ENCODE measurements around the gene PPM1J. TPM values are rescaled to one million over a fixed set of nuclear protein-coding genes. Genes with fewer than 3 reads are reported as not detected.

The PPM1J gene
- total RNA-seq, 1 donor from 2014 or later: 1.8 TPM

DNA sequence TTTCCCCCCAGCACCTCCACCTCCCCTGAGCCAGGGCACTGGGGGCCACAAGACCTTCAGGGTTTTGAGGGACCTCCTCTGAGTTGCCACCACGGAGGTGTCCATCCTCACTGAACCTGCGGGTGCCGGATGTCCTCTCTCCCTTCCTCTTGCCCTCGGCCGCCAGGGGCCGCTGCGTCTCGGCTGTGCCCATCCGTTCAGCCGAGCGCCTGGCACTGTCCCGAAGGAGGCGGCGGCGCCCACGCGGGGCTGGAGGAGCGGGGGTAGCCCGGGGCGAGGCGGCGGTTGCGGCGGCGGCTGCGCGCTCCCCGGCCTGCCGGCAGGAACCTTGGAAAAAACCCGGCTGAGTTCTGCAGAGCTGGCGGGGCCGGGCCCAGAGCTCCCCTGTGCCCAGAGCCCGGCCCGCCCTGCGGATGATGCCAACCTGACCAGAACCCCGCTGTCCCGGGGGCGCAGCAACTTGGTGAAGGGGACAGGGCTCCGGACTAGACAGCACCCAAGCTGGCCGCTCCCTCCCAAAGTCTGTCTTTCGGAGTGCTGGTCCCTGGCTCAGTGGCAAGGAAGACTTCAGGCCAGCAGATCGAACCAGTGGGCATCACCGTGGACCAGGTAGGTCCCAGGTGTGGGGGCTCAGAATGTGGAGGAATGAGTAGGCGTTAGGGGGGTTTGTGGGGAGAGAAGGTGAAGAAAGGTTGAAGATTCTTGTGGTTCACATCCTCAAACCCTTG lies 3.7 kb upstream of the PPM1J start:
- Histone ChIP-seq H3K9ac (no peak overlapping the region), H2AFZ (replicated peaks) (peak overlapping the region; percentile 44), H3K4me1 (peaks cover 33% of the 10 kb centered on the region), H3K79me2 (ENCODE audit: low read depth) (no peaks in the 10 kb centered on the region), H3K27me3 (peaks cover 63% of the 10 kb centered on the region), H3K36me3 (no peaks in the 10 kb centered on the region), H3K4me2 (peak overlapping the region; percentile 60), H4K20me1 (ENCODE audit: low read depth) (peaks cover 11% of the 10 kb centered on the region), H3K9me3 (ENCODE audit: low read depth) (no peaks in the 10 kb centered on the region), H3K4me3 (no peak overlapping the region), H3F3A (ENCODE audit: low read depth) (peaks cover 26% of the 10 kb centered on the region), H3K27ac (no peak overlapping the region)
- TF ChIP-seq, protein P1, sequence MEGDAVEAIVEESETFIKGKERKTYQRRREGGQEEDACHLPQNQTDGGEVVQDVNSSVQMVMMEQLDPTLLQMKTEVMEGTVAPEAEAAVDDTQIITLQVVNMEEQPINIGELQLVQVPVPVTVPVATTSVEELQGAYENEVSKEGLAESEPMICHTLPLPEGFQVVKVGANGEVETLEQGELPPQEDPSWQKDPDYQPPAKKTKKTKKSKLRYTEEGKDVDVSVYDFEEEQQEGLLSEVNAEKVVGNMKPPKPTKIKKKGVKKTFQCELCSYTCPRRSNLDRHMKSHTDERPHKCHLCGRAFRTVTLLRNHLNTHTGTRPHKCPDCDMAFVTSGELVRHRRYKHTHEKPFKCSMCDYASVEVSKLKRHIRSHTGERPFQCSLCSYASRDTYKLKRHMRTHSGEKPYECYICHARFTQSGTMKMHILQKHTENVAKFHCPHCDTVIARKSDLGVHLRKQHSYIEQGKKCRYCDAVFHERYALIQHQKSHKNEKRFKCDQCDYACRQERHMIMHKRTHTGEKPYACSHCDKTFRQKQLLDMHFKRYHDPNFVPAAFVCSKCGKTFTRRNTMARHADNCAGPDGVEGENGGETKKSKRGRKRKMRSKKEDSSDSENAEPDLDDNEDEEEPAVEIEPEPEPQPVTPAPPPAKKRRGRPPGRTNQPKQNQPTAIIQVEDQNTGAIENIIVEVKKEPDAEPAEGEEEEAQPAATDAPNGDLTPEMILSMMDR (IDR thresholded peaks at IDR 0.05): peak; percentile 77
- TF ChIP-seq EZH2phosphoT487 (IDR thresholded peaks at IDR 0.05) (no peak), EZH2 (IDR thresholded peaks at IDR 0.05) (no peak)
- Mint-ChIP-seq H3K9me3 (no peaks in the 10 kb centered on the region), H3K4me3 (no peak overlapping the region), H3K27ac (peak overlapping the region; percentile 74), H3K36me3 (no peaks in the 10 kb centered on the region), H3K4me1 (peaks cover 30% of the 10 kb centered on the region), H3K27me3 (ENCODE audit: insufficient read depth, low read depth) (peaks cover 33% of the 10 kb centered on the region)
- DNase-seq (ENCODE audit: low spot score): peak; percentile 91

DNA sequence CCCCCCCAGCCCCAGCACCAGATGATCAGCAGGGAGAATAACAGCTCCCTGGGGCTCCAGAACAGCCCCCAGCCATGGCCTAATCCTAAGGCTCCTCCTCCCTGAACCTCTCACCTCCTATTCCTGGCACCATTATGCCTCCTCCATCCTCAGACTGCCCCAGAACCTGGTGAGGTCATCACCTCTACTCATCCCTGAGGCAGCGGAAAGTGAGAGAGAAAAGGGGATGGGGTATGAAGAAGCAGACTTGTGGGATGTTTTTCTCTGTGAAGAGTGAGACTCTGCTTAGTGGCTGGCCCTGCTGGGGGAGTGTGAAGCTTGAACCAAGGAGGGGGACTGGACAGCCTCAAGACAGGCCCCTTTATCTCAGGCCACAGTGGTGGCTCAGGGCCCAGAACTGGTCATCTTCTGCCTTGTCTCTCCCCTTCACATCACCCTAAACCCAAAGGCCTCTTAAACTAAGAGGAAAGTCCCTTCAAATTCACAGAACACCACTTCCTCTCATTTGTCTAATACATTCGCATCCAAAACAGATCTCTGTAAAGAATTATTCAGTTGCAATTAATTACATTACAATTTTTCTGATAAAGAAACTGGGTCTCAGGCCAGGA lies 2.2 kb upstream of the PPM1J start:
- H3K4me2 ChIP-seq: no peak overlapping the region
- DNase-seq (ENCODE audit: low spot score): no peak
- peaks cover 4% of the 10 kb centered on the region for H3K36me3 Mint-ChIP-seq
- H3K9me3 ChIP-seq (ENCODE audit: low read depth): no peaks in the 10 kb centered on the region
- H3K27me3 Mint-ChIP-seq (ENCODE audit: insufficient read depth, low read depth): peaks cover 38% of the 10 kb centered on the region
- H3K27ac Mint-ChIP-seq: no peak overlapping the region
- no peak for TF ChIP-seq EZH2phosphoT487 (IDR thresholded peaks at IDR 0.05)
- TF ChIP-seq, protein P1 (IDR thresholded peaks at IDR 0.05): no peak
- no peak for TF ChIP-seq EZH2 (IDR thresholded peaks at IDR 0.05)
- no peaks in the 10 kb centered on the region for H3K36me3 ChIP-seq
- H3K4me1 Mint-ChIP-seq: peaks cover 20% of the 10 kb centered on the region
- H3F3A ChIP-seq (ENCODE audit: low read depth): peaks cover 25% of the 10 kb centered on the region
- no peak overlapping the region for H3K4me3 Mint-ChIP-seq
- peaks cover 25% of the 10 kb centered on the region for H3K4me1 ChIP-seq
- H3K9ac ChIP-seq: no peak overlapping the region
- no peak overlapping the region for H3K4me3 ChIP-seq
- peaks cover 78% of the 10 kb centered on the region for H3K27me3 ChIP-seq
- no peak overlapping the region for H3K27ac ChIP-seq
- H4K20me1 ChIP-seq (ENCODE audit: low read depth): peaks cover 15% of the 10 kb centered on the region
- no peak overlapping the region for H2AFZ ChIP-seq (replicated peaks)
- H3K9me3 Mint-ChIP-seq: no peaks in the 10 kb centered on the region
- H3K79me2 ChIP-seq (ENCODE audit: low read depth): no peaks in the 10 kb centered on the region

DNA sequence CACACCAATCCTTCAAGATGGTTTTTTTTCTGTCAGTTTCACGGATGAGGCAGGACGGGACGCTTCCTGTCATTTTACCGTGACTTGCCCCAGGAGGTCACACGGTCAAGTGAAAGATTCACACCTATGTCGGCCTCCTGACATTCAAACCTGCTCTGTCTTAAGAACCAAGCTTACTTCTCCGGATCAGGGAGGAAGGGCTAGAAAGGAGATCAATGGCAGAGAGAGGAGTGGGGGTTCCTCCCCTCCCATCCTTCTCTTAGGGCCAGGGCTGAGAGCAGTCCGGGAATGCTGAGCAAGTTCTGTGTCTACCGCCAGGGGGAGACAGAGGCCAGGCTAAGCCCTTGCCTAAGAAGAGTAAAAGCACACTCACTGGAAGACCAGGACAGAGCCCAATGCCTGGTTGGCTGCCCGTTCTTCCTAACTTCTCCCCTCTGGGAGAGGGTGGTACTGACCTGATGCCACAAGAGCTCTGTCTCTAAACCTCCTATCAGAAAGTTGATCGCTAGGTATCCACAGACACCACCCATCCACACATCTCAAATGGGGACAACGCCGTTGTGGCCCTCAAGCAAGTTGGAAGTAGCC lies 1.1 kb upstream of the PPM1J start:
- no peak overlapping the region for H3K27ac ChIP-seq
- H3K4me2 ChIP-seq: peak overlapping the region; percentile 91
- peaks cover 87% of the 10 kb centered on the region for H3K27me3 ChIP-seq
- peak overlapping the region; percentile 60 for H3K4me3 ChIP-seq
- no peak overlapping the region for H3K9ac ChIP-seq
- no peak overlapping the region for H2AFZ ChIP-seq (replicated peaks)
- peaks cover 15% of the 10 kb centered on the region for H4K20me1 ChIP-seq (ENCODE audit: low read depth)
- no peaks in the 10 kb centered on the region for H3K36me3 ChIP-seq
- no peaks in the 10 kb centered on the region for H3K9me3 ChIP-seq (ENCODE audit: low read depth)
- TF ChIP-seq, protein P1 (IDR thresholded peaks at IDR 0.05): peak; percentile 95
- no peak for TF ChIP-seq EZH2 (IDR thresholded peaks at IDR 0.05)
- H3K4me3 Mint-ChIP-seq: peak overlapping the region; percentile 88
- peak; percentile 94 for DNase-seq (ENCODE audit: low spot score)
- H3K27me3 Mint-ChIP-seq (ENCODE audit: insufficient read depth, low read depth): peaks cover 34% of the 10 kb centered on the region
- no peak overlapping the region for H3K27ac Mint-ChIP-seq
- H3K4me1 Mint-ChIP-seq: peaks cover 16% of the 10 kb centered on the region
- no peaks in the 10 kb centered on the region for H3K79me2 ChIP-seq (ENCODE audit: low read depth)
- peaks cover 14% of the 10 kb centered on the region for H3F3A ChIP-seq (ENCODE audit: low read depth)
- H3K4me1 ChIP-seq: peaks cover 21% of the 10 kb centered on the region
- peaks cover 4% of the 10 kb centered on the region for H3K36me3 Mint-ChIP-seq
- no peaks in the 10 kb centered on the region for H3K9me3 Mint-ChIP-seq
